Activated CD4-positive, alpha-beta T cell treated with anti-CD3 and anti-CD28 coated beads, Interleukin-10, Interleukin-2, amounts not matched to agents 100 ng/mL and 50 ng/mL, durations not matched to agents 16 hours and 8 hours (primary cell): ENCODE results near the gene EML3.
"Not testable (repeated sequence)": the region's sequence is repeated elsewhere in the genome, so short reads cannot be mapped to it uniquely, and the experiment has no call there.

Experiments used
- DNase-seq: peaks from one replicate; pipeline ENCODE4 v3.0.0-alpha.2; 2020

Gene EML3, protein sequence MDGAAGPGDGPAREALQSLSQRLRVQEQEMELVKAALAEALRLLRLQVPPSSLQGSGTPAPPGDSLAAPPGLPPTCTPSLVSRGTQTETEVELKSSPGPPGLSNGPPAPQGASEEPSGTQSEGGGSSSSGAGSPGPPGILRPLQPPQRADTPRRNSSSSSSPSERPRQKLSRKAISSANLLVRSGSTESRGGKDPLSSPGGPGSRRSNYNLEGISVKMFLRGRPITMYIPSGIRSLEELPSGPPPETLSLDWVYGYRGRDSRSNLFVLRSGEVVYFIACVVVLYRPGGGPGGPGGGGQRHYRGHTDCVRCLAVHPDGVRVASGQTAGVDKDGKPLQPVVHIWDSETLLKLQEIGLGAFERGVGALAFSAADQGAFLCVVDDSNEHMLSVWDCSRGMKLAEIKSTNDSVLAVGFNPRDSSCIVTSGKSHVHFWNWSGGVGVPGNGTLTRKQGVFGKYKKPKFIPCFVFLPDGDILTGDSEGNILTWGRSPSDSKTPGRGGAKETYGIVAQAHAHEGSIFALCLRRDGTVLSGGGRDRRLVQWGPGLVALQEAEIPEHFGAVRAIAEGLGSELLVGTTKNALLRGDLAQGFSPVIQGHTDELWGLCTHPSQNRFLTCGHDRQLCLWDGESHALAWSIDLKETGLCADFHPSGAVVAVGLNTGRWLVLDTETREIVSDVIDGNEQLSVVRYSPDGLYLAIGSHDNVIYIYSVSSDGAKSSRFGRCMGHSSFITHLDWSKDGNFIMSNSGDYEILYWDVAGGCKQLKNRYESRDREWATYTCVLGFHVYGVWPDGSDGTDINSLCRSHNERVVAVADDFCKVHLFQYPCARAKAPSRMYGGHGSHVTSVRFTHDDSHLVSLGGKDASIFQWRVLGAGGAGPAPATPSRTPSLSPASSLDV

DNA sequence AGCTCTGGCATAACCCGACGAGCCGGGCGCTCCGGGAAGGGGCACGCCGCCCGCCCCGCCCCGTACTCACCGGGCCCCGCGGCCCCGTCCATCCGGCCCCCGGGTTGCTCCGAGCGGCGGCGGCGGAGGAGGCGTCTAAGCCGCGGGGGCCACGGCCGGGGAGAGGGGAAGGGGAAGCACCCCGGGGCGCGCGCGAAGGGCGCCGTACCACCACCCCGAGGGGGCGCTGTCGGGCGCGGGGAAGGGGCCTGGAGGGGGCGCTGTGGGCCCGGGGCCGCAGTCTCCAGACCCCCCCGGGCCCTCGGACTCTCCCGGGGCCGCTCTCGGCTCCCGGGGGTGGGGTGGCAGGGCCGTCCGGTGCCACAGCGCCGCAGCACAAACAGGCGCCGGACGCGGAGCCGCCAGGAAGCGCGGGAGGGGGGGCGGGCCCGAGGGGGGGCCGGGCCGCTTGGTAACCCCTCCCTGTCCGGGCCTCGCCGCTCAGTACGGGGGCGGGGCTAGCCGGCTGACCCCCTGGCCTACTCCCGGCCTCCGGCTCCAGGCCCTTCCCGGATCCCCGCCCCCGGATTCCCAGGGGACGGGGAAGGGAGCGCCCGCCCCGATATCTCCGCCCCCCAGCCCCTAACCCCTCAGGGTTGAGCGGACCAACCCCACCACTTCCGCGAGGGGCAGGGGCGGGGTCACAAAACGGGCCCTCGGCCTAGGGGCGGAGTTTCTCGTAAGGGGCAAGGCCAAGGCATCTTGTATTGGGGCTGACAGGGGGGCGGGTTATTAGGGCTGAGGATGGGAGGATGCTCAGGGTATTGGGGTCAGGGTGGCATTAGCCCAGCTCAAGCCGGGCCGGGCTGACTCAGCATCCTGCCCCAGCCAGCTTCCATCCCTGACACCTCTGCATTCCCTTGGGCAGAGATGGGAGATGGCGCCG, at the start of gene EML3, which contains the start of gene ROM1:
Gene EML3 (minus strand): TSS at position 410 of the 925 bp plus-strand sequence. CDS start 318 bp downstream, at position 92.
Gene ROM1 (plus strand): TSS at position 892 of the 925 bp plus-strand sequence. CDS start 25 bp downstream, at position 917.
- DNase-seq: peak; percentile 93

DNA sequence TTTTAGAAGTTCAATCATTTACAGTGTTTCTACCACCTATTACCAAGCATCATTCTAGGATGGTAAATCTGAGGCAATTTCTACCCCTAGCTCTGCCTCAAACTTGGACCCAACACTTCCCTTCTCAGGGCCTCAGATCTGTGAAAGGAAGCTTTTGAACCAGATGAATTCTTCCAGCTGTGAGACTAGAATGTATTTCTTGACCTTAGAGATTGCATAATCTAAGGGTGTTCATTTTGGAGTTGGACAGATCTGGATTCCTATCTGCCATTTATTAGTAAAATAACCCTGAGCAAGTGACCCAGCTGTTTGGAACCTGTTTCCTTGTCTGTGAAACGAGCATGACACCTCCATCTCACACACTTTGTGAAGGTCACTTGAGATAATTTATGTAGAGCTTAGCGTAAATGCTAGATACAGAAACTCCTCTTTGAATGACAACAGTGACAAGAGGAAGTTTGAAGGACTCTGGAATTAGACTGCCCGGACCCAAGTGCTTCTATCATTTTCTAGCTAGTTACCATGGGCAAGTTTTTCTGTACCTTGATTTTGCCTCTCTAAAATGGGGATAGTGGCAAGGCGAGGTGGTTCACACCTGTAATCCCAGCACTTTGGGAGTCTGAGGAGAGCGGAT, 44.3 kb upstream of the EML3 start:
- DNase-seq: no peak

DNA sequence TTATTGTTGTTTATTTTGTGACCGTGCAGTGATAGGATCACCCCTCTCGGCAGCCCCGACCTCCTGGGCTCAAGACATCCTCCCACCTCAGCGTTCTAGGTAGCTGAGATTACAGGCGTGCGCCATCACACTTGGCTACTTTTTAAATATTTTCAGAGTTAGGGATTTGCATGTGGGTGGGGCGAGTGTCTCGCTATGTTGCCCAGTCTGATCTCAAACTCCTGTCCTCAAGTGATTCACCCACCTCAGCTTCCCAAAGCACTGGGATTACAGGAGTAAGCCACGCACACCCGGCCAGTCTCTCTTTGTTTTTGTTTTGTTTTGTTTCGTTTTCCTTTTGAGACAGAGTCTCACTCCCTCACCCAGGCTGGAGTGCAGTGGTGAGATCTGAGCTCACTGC, 41.7 kb upstream of the EML3 start:
- no peak for DNase-seq

DNA sequence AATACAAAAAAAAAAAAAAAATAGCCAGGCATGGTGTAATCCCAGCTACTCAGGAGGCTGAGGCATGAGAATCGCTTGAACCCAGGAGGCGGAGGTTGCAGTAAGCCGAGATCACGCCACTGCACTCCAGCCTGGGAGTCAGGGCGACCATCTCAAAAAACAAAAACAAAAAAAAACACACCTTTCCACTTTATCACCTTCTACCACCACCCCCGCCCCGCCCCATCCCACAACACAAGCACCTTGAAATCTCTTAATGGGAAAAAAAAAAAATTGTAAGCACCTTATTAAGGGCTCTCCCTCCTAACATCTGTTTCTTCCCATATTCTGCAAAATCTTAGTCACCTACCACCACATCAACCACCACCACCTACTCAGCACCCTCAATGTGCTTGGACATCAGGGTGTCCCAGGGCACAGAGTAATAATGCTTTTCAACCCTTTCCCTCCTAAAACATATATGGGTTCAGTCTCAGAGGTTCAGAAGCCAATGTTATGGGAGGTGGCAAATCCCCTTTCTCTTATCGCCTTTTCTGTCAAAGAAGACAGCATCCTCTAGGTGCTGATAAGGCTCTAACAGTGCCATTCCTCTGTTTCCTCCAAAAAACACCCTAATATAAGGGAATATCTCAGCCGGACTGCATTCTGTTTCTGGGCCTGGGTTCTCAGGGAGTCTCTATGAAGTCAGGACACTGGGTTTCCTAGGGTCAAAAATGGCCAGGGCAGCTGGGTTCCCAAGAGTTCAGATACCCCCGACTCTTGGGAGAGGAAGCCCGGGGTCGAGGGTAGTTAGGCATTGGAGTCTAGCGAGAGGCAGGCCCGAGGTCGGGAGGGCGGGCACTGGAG, 39.8 kb upstream of the EML3 start:
- DNase-seq: peak; percentile 49

DNA sequence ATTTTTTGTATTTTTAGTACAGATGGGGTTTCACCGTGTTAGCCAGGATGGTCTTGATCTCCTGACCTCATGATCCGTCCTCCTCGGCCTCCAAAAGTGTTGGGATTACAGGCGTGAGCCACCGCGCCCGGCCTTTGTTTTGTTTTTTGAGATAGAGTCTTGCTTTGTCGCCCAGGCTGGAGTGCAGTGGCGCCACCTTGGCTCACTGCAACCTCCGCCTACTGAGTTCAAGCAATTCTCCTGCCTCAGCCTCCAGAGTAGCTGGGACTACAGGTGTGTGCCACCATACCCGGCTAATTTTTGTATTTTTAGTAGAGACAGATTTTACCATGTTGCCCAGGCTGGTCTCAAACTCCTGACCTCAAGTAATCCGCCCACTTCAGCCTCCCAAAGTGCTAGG, 37.7 kb upstream of the EML3 start:
- DNase-seq: not testable (repeated sequence)

DNA sequence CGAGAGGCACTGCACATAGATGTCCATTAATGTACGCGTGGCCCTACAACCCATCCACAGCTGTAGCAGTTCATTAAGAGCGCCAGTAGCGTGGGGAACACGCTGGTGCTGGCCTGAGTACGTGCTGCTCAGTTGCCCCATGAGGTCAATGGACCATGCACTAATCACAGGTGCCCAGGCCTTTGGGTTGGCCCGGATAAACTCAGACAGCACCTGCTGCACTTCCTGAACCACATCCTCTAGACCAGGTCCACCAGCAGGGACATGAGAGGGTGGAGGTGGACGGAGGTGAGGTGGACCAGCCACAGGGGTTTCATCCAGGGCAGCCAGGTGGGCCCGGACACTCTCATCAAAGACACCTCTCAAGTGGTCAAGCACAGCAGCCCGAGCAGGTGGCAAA, 36.9 kb upstream of the EML3 start:
- no peak for DNase-seq

DNA sequence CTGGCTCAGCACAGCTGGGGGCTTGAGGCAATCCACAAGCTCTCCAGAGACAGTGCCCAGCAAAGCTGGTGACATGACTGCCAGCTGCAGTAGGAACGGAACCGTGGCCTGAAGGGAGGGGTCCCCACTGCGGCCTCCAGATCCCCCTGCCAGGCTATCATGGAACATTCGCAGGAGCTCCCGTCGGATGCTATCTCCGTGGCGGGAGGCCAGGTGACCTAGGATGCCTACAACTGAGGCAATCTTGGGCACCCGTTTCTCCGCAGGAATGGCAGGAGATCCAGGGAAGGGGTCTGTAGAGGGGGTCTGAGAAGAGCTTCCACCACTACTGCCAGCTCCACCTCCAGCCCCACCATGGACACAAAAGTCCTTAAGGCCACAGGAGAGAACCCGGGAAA, 36.4 kb upstream of the EML3 start:
- no peak for DNase-seq

DNA sequence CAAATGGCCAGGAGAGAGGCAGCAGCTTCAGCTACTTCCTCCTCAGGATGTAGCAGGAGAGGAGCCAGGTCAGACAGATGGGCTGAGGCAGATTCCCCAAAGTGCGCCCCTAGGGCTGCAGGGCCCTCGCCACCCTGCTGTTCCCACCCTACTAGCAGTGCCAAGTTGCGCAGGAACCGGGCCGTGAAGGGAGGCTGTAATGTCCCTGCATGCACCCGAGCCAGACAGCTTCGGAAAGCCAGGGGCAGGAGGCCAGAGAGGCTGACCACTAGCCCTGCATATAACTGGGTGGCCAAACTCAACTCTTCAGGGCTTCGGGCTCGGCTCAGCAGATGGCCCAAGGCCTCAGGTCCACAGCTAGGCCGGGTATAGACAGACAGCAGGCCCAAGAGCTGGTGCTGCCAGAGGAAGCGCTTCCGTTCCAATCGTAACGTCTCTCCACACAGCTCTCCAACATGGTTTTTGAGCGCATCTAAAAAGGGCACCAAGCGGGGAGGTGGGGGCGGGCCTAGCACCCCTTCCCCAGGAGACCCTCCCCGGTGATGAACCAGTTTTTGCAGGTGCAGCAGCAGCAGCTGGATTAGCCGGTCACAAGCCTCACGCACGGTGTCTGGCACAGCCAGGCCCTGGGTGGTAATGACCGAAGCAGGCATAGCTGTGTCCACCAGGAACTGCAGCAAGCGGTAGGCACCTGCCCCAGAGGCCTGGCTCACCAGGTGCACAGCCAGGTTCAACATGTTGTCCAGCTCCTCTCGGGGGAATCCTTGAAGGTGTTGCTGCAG, 35.8 kb upstream of the EML3 start:
- DNase-seq: no peak

DNA sequence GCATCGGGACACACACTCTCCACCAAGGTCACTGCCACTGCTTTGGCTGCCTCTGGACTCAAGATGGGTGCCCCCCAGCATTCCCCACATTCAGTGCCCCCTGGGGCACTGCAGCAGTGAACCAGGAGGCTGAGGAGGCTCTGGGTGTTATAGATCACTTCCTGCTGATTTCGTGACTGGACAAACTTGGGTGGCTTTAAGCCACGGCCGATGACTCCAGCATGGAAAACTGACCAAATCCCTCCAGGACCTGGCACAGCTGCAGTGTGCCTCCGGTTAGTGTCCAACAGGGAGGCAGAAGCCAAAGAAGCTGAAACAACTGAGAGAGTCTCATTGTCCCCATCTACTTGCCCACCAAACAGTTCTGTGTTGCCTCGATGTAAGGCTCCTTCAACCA, 35.0 kb upstream of the EML3 start:
- no peak for DNase-seq

DNA sequence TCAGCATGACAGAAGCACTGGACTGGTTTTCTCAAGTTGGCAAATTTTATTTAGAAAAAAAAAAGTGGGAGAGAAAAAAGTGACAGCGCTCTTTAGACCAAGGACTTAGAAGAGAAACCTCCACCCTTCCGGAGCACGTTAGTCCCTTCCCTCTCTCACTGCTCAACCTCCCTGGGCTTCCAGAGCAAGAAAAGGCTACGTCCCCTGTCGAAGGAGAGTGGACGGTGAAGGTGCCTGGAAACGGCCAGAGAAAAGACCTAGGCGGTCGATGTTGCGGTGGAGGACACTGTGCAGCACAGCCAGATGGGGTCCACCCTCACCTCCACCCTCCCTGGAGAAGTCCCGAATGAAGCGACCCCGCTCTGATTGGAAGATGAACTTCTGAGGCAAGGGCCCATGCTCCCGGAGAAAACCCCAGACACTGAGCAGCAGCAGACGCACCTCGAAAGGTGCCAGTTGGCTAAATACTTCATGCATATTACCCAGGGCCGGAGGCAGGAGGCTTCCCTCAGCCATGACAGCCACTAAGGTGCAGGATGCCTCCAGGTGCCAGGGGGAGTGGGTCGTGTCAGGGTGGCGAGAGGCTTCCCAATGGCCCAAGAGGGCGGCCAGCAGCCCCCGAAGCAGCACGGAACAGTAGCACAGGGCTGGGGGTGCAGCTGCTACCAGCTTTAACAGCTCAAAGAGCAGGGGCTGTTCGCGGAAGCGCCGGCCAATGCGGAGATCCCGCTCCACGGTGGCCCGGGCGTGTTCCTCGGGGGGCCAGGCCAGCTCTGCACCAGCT, 34.4 kb upstream of the EML3 start:
- no peak for DNase-seq

DNA sequence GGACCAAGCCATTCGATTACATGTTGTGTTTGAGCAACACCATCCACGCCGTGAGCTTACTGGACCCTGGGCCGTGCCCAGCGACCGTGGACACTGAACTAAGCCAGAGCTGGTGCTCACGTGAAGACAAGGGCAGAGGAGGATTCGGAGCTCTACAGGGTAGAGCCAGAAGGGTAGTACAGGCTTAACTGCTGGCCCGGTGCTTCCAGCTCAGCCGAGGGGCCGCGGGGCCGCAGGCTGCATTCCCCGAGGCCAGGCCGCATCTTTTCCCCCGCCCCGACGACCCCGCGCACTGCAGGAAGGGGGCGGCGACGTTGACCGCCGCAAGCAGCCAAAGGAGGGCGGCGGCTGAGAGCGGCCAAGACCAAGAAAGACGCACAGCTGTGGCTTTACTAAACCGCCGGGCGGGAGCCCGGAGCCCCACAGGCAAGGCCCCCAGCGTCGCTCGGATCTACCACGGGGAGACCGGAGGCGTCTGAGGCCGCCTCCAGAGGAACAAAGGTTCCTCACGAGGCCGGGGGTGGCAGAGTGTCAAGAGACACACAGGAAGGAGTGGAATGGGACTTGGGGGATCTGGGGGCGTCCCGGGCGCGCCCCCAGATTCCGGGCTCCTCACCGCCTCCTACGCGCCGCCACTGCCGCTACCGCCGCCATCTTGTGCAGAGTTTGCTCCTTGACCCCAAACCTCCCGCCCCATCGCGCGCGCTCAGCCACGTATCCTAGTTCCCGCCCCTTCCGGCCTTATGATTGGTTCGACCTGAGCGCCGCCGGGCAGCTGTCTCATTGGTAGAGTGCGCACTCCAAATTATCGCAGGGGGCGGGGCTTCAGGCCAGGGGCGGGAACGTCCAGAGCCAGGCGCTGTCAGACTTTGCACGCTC, 33.6 kb upstream of the EML3 start, which contains the start of gene GANAB:
Gene GANAB (minus strand): TSS at position 668 of the 879 bp plus-strand sequence. CDS start 14 bp downstream, at position 654.
- DNase-seq: peak; percentile 99

DNA sequence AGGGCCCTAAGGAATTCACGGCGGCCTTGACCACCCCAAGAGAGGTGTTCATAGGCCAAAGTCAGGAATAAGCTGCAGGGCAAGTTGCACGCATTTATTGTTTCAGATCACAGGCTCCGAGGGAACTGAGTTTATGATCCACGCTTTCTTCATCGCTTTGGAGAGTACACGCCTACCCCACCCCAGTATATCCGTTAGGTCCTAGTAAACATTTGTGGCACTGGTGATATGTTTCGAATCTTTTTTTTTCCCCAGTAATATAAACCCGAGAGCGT, 33.0 kb upstream of the EML3 start:
- DNase-seq: peak; percentile 22

DNA sequence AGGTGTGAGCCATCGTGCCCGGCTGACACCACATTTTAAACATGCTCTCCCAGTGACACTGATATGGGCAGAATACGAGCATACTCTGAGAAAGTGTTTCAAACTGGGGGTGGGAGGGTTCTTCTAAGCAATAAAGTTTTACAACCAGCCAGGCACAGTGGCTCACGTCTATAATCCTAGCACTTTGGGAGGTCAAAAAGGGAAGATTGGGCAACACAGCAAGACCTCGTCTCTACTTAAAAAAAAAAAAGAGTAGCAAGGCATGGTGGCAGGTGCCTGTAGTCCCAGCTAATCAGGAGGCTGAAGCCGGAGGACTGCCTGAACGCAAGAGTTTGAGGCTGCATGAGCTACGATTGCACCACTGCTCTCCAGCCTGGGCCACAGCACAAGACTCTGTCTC, 31.6 kb upstream of the EML3 start:
- DNase-seq: no peak

DNA sequence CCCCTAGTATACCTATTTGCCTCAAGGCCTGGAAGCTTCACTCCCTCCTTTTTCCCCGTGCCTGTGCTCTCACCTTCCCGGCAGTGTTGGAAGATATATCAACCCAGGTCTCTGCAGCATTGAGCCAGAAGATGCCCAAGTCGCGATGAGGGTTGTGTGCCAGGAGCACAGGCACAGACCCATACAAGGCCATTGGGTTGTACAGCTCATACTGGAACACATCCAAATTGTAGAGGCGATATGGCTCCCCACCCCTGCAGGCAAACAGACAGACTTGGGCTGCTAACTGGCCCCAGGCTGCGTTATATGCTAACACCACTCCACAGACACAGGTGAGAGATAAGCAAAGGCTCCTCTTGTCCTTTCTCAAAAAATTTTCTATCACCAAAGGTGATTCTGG, 19.9 kb upstream of the EML3 start:
- no peak for DNase-seq

DNA sequence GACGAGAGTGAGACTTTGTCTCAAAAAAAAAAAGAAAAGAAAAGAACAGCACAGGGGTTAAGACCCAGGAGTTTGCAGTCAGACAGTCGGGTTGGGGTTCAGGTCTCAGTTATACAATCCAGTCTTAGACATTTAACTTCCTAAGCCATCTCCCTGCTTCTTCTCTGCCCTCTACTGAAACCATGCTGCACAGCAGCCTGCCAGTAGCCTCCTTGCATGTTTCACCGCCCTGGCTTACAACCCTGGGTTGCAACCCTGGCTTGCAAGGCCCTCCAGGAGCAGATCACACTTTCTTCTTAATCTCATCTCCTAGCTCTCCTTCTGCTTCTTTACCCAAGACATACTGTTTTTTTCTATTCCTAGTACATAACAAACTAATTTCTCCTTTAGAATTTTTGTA, 15.1 kb upstream of the EML3 start:
- no peak for DNase-seq

DNA sequence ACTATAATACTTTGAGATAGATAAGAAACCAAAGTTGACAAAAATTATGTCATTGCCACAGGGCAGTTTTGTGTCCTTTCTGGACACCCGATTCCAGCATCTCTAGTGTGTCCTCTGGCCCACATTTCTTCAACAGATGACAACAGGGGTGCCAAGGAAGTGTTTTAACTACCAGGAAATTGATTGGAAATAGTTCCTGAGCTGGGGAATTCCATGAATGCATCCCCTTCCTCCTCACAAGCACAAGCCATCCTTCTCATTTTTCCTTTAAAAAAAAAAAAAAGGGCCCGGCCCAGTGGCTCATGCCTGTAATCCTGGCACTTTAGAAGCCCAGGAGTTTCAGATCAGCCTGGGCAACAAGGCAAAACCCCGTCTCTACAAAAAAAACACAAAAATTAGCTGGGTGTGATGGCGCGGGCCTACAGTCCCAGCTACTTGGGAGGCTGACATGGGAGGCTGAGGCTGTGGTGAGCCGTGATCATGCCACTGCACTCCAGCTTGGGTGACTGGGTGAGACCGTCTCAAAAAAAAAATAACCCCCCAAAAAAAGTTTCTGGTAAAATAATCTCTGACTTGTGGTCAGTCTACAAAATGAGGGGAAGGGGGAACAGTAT, 10.0 kb upstream of the EML3 start:
- no peak for DNase-seq

DNA sequence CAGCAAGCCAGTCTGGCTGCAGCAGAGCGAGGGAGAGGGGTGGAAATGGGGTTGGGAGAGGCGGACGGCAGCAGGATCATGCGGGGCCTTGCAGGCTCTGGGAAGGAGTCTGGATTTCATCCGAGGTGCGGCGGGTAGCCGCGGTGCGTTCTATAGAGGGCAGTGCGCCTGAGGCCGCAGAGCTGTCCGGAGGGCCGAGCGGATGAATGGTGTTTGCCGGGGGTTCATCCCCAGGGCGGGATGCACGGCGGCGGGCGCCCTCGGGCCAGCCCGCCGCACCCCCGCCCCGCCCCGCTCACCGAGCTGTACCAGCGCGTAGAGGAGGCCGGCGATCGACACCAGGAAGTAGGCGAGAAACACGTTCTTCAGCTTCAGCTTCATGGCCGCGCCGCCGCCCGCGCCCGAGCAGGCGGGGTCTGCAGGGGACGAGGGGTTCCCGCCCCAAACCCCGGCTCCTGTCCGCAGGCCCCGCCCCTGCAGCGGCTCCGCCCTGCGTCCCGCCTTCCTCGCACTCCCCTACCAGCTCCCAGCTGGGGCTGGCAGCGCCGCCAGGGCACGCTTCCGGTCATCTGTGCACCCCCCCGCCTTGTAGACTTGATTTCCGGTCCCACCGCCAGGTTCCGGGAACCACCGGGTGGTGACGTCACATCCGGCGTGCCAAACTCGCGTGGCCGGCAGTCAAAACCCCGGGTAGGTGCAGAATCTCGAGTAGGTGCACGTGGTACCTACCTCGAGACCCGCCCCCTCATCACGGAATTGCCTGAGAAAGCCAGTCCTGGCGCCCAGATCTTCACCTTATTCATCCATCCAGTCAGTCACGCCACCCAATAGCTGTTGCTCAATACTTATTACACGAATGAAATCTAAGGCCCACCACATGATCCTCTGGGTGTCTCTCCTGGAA, 9.2 kb upstream of the EML3 start, which contains the start of gene B3GAT3:
Gene B3GAT3 (minus strand): TSS at position 420 of the 904 bp plus-strand sequence. CDS start 39 bp downstream, at position 381.
- DNase-seq: peak; percentile 99
